Type B pancreatic cell (in vitro differentiated cells): ENCODE measurements around the gene DDIAS. TPM values are rescaled to one million over a fixed set of nuclear protein-coding genes. Genes with fewer than 3 reads are reported as not detected.
"Not testable (repeated sequence)": the region's sequence is repeated elsewhere in the genome, so short reads cannot be mapped to it uniquely, and the experiment has no call there.

Experiments used
- DNase-seq: peaks from one replicate; pipeline ENCODE4 v3.0.0; 2021; ENCODE audit warnings: mixed read lengths; ENCODE audit not compliant: unreplicated experiment; ENCODE audit errors: extremely low spot score
- H3K27ac Mint-ChIP-seq: 2 replicates; pipeline ENCODE4 v1.8.0; 2021; ENCODE audit warnings: mild to moderate bottlenecking, mixed read lengths
- H3K27me3 Mint-ChIP-seq: 2 replicates; pipeline ENCODE4 v1.8.0; 2021; ENCODE audit warnings: mixed read lengths
- H3K36me3 Mint-ChIP-seq: 2 replicates; pipeline ENCODE4 v1.8.0; 2021; ENCODE audit warnings: mixed read lengths
- H3K4me1 Mint-ChIP-seq: one replicate; pipeline ENCODE4 v1.8.0; 2021; ENCODE audit warnings: mixed read lengths; ENCODE audit not compliant: unreplicated experiment
- H3K4me3 Mint-ChIP-seq: 2 replicates; pipeline ENCODE4 v1.8.0; 2021; ENCODE audit warnings: mild to moderate bottlenecking, mixed read lengths
- H3K9me3 Mint-ChIP-seq: 2 replicates; pipeline ENCODE4 v1.8.0; 2021; ENCODE audit warnings: mixed read lengths
- CTCF ChIP-seq: fragments of 200-600 bp; sonication (generic); conservative IDR thresholded peaks from 2 replicates; pipeline ENCODE4 v1.5.0; 2021; ENCODE audit warnings: antibody characterized with exemption, mild to moderate bottlenecking
- total RNA-seq: library from RNA; stranded (reverse); gene quantifications from 2 replicates; pipeline ENCODE4 v1.2.1, GENCODE V29; 2021; ENCODE audit warnings: low replicate concordance

The DDIAS gene
- total RNA-seq, 1 donor from 2014 or later = 7.6 TPM

DNA sequence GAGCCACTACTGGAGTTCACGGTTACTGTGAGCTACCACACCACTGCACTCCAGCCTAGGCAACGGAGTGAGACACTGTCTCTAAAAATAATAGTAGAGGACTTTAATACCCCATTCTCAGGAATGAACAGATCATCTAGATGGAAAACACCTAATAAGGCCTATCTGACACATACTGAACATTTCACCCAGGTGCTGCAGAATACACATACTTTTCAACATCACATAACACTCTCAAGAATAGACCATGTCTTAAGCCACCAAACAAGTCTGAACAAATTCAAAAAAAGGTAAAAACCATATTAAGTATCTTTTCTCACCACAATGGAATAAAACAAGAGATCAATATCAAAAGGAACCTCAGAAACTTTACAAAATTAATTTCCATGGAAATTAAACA lies 37.9 kb downstream of the DDIAS start:
- Mint-ChIP-seq H3K4me3 (no peak overlapping the region), H3K36me3 (peaks cover 4% of the 10 kb centered on the region), H3K27me3 (no peaks in the 10 kb centered on the region), H3K4me1 (no peaks in the 10 kb centered on the region), H3K27ac (no peak overlapping the region), H3K9me3 (no peaks in the 10 kb centered on the region)
- no peak for DNase-seq
- TF ChIP-seq CTCF = no peak

DNA sequence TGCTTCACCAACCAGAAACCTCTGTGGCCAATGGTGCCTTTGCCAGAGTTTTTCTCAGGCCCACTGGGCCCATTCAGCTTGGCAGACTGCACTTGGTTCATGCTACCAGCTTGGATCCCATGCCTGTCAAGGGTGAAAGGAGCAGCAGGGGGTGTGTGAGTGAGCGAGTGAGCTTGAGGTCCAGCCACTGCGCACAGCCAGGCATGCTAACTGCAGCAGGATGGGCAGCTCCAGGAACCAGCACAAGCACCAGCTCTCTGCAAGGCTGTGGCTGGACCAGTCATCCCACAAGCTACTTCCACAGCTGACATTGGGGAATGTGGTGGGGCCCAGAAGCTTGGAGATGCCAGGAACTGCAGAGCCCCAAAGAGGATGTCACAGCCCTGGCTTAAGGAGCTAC lies 40.8 kb downstream of the DDIAS start:
- Mint-ChIP-seq H3K4me1 (no peaks in the 10 kb centered on the region), H3K36me3 (no peaks in the 10 kb centered on the region), H3K27ac (no peak overlapping the region), H3K27me3 (no peaks in the 10 kb centered on the region), H3K4me3 (no peak overlapping the region), H3K9me3 (no peaks in the 10 kb centered on the region)
- no peak for TF ChIP-seq CTCF
- no peak for DNase-seq

GRCh38 chr11:82943430-82943829 lies 41.9 kb downstream of the DDIAS start:
- not testable (repeated sequence) for H3K4me3 Mint-ChIP-seq, H3K36me3 Mint-ChIP-seq, H3K9me3 Mint-ChIP-seq, DNase-seq, H3K27ac Mint-ChIP-seq, H3K4me1 Mint-ChIP-seq, H3K27me3 Mint-ChIP-seq

GRCh38 chr11:82944198-82944597 lies 42.7 kb downstream of the DDIAS start:
- Mint-ChIP-seq H3K36me3 (no peaks in the 10 kb centered on the region), H3K4me3 (no peak overlapping the region), H3K27me3 (no peaks in the 10 kb centered on the region), H3K9me3 (no peaks in the 10 kb centered on the region), H3K27ac (no peak overlapping the region), H3K4me1 (no peaks in the 10 kb centered on the region)
- DNase-seq = no peak
- no peak for TF ChIP-seq CTCF

DNA sequence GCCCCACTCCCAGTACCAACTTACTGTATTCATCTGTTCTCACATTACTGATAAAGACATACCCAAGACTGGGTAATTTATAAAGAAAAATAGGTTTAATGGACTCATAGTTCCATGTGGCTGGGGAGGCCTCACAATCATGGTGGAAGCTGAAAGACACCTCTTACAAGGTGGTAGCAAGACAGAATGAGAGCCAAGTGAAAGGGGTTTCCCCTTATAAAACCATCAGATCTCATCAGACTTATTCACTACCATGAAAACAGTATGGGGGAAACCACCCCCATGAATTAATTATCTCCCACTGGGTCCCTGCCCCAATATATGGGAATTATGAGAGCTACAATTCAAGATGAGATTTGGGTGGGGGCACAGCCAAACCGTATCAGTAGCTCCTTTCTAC lies 43.5 kb downstream of the DDIAS start:
- not testable (repeated sequence) for H3K4me3 Mint-ChIP-seq, H3K36me3 Mint-ChIP-seq, DNase-seq, H3K27me3 Mint-ChIP-seq, H3K9me3 Mint-ChIP-seq, H3K27ac Mint-ChIP-seq, H3K4me1 Mint-ChIP-seq

DNA sequence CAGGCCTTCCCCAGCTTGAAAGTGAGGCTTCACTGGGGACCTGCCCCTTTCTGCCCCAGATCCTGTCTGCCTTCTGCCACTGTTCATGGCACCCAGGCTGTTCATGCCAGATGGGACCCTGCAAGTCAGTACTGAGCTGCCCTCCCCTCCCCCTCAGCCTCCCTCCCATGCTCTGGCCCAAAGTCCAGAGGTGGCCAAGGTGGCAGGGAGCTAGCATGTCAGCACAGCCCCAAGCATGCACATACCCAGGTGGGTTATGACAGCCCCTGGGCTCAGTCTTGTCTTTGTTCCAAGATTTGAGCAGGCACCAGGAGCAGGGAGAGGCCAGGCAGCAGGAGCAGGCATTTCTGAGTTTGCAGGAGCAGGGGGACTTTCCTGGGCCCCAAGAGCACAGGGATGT lies 44.1 kb downstream of the DDIAS start:
- no peak for DNase-seq
- Mint-ChIP-seq H3K36me3 (no peaks in the 10 kb centered on the region), H3K27ac (no peak overlapping the region), H3K27me3 (no peaks in the 10 kb centered on the region), H3K4me1 (no peaks in the 10 kb centered on the region), H3K9me3 (no peaks in the 10 kb centered on the region), H3K4me3 (no peak overlapping the region)
- no peak for TF ChIP-seq CTCF

DNA sequence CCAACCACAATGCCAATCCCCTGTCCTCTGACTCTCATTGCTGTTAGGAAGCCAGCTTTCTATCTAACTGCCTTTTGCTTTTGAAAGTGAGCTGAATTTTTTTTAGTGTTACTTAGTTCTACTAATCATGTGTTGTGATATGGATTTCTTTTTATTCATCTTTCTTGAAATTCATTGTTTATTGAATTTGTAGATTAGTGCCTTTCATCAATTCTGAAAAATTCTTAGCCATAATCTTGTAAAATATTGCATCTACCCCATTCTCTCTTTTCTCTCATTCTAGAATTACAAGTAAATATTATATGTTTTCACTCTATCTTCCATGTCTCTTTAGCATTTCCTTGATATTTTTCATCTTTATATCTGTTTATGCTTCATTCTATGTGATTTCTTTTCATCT lies 47.8 kb downstream of the DDIAS start:
- H3K9me3 Mint-ChIP-seq = no peaks in the 10 kb centered on the region
- no peak for TF ChIP-seq CTCF
- no peaks in the 10 kb centered on the region for H3K27me3 Mint-ChIP-seq
- no peaks in the 10 kb centered on the region for H3K36me3 Mint-ChIP-seq
- H3K4me3 Mint-ChIP-seq = no peak overlapping the region
- H3K4me1 Mint-ChIP-seq = no peaks in the 10 kb centered on the region
- no peak for DNase-seq
- H3K27ac Mint-ChIP-seq = no peak overlapping the region

DNA sequence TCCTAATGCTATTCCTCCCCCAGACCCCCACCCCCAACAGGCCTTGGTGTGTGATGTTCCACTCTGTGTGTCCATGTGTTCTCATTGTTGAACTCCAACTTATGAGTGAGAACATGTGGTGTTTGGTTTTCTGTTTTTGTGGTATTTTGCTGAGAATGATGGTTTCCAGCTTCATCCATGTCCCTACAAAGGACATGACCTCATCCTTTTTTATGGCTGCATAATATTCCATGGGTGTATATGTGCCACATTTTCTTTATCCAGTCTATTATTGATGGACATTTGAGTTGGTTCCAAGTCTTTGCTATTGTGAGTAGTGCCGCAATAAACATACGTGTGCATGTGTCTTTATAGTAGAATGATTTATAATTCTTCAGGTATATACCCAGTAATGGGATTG lies 49.0 kb downstream of the DDIAS start:
- not testable (repeated sequence) for DNase-seq, H3K27ac Mint-ChIP-seq, H3K4me3 Mint-ChIP-seq, H3K27me3 Mint-ChIP-seq, H3K9me3 Mint-ChIP-seq, H3K4me1 Mint-ChIP-seq, H3K36me3 Mint-ChIP-seq

- not testable (repeated sequence) for H3K4me3 Mint-ChIP-seq, DNase-seq, H3K27ac Mint-ChIP-seq, H3K4me1 Mint-ChIP-seq, H3K9me3 Mint-ChIP-seq, H3K27me3 Mint-ChIP-seq, H3K36me3 Mint-ChIP-seq
Measured at GRCh38 chr11:82955736-82956453, 54.4 kb downstream of the DDIAS start.
